GM06990 (cell line): Measurements from ENCODE around the gene SLC22A31.
A peak's percentile ranks its signal among the peaks of the same experiment; 100 is the strongest.

Source experiments
- DNase-seq: peaks from one replicate; pipeline ENCODE4 v3.0.0-alpha.2; 2011; ENCODE audit not compliant: insufficient read length; ENCODE audit errors: extremely low read depth
- H3K27me3 ChIP-seq: replicated peaks from 2 replicates; pipeline ENCODE4 v1.6.0; 2011; ENCODE audit warnings: low read length; ENCODE audit not compliant: control insufficient read depth, insufficient read depth
- H3K36me3 ChIP-seq: 2 replicates; pipeline ENCODE4 v1.5.1; 2011; ENCODE audit warnings: low read length; ENCODE audit not compliant: control insufficient read depth, insufficient read depth
- H3K4me3 ChIP-seq: replicated peaks from 2 replicates; pipeline ENCODE4 v1.5.1; 2011; ENCODE audit warnings: low read depth, mild to moderate bottlenecking, control low read depth, low read length
- TF ChIP-seq, protein P1 (sequence below): IDR thresholded peaks from 2 replicates; pipeline ENCODE4 v1.5.1; 2011; ENCODE audit warnings: low read length, control low read depth, mild to moderate bottlenecking, inconsistent platforms; ENCODE audit not compliant: insufficient read depth, poor library complexity, severe bottlenecking

The SLC22A31 gene

DNA sequence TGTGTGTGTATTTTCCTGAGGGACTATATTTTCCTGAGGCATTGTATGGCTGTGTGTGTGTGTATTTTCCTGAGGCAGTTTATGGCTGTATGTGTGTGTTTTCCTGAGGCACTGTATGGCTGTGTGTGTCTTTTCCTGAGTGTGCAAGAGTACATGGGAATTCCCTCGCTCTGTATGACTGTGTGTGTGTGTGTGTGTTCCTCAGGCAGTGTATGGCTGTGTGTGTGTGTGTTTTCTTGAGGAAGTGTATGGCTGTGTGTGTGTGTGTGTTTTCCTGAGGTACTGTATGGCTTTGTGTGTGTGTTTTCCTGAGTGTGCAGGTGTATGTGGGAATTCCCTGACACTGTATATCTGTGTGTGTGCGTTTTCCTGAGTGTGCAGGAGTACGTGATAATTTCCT, 21.3 kb upstream of the SLC22A31 start:
- Histone ChIP-seq H3K27me3 (no peaks in the 10 kb centered on the region), H3K4me3 (no peak overlapping the region), H3K36me3 (peaks cover 12% of the 10 kb centered on the region)
- no peak for DNase-seq
- TF ChIP-seq, protein P1, sequence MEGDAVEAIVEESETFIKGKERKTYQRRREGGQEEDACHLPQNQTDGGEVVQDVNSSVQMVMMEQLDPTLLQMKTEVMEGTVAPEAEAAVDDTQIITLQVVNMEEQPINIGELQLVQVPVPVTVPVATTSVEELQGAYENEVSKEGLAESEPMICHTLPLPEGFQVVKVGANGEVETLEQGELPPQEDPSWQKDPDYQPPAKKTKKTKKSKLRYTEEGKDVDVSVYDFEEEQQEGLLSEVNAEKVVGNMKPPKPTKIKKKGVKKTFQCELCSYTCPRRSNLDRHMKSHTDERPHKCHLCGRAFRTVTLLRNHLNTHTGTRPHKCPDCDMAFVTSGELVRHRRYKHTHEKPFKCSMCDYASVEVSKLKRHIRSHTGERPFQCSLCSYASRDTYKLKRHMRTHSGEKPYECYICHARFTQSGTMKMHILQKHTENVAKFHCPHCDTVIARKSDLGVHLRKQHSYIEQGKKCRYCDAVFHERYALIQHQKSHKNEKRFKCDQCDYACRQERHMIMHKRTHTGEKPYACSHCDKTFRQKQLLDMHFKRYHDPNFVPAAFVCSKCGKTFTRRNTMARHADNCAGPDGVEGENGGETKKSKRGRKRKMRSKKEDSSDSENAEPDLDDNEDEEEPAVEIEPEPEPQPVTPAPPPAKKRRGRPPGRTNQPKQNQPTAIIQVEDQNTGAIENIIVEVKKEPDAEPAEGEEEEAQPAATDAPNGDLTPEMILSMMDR: no peak

DNA sequence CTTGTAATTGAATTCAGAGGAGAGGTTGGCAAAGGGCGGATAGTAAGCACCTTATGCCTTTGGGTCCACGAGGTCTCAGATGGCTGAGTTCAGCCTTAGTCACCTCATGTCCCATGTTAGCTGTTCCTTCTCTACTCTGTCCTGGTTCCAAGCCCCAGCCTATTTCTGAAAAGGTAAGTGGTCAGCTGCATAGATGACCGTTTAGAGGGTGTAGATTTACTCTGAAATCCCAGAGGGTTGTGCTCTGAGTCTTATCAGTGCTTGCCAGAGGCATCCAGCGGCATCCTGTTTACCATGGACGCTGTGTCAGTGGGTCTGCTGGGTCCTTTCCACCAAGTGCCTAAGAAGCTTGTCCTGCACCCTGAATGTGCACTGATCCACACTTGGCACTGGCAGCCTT, 19.0 kb upstream of the SLC22A31 start:
- Histone ChIP-seq H3K27me3 (no peaks in the 10 kb centered on the region), H3K36me3 (peaks cover 8% of the 10 kb centered on the region), H3K4me3 (no peak overlapping the region)
- DNase-seq: no peak
- TF ChIP-seq, protein P1: no peak

DNA sequence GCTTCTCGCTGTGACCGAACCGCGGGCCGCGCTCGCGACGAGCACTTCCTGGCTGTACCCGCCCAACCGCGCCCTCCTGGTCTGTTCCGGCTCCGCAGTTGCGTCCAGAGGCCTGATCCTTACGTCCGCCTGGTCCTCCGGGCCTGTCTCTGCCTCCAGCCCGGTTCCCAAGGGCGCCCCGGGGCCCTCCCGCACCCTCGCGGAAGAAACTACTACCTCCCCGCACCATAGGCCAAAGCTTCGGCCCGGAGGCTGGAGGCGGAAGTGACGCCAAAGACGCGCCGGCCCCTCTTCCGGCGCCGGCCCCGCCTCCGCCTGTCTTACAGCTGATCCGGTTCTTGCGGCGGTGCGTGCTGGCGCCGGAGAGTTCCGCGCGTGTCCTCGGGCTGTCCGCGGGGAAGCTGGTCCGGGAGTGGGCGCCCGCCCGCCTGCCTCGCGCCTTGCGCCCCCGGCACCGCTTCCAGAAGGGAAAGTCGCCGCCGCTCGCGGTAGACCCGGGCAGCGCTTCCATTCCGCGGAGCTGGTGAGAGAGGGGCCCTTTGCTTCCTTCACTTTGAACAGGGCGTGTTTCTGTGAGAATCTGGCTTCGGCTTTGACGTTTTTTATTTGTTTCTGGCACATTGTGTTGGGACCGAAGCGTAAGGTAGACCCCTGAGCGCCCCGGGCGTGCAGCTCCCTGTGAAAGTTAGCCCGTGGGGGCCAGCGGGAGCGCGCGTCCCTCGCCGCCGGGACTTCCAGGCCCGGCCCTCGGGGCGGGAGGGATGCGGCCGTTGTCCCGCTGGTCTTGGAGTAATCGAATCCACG, 17.3 kb upstream of the SLC22A31 start, which contains the start of gene ZNF778:
TSS of gene ZNF778 (plus strand) at position 316 of the 804 bp plus-strand sequence. CDS start 3,425 bp downstream, outside the sequence.
- H3K27me3 ChIP-seq: no peaks in the 10 kb centered on the region
- H3K4me3 ChIP-seq: peak within 1 kb of the TSS; percentile 90
- peaks cover 2% of the 10 kb centered on the region for H3K36me3 ChIP-seq
- peak; percentile 89 for DNase-seq
- TF ChIP-seq, protein P1: no peak

DNA sequence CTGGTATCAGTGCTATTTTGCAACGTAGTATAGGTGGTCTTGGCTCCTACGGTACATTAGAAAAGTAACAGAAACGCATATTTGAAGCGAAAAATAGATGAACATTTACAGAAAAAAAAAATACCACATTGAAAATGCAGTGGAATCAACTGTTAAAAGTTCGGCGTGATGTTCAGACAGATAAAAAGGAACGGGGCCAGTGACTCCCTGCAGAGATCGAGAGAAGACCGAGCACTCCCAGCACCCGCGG, 16.7 kb upstream of the SLC22A31 start:
- TF ChIP-seq, protein P1: no peak
- H3K36me3 ChIP-seq: peaks cover 2% of the 10 kb centered on the region
- no peaks in the 10 kb centered on the region for H3K27me3 ChIP-seq
- H3K4me3 ChIP-seq: peak overlapping the region; percentile 90
- DNase-seq: no peak

DNA sequence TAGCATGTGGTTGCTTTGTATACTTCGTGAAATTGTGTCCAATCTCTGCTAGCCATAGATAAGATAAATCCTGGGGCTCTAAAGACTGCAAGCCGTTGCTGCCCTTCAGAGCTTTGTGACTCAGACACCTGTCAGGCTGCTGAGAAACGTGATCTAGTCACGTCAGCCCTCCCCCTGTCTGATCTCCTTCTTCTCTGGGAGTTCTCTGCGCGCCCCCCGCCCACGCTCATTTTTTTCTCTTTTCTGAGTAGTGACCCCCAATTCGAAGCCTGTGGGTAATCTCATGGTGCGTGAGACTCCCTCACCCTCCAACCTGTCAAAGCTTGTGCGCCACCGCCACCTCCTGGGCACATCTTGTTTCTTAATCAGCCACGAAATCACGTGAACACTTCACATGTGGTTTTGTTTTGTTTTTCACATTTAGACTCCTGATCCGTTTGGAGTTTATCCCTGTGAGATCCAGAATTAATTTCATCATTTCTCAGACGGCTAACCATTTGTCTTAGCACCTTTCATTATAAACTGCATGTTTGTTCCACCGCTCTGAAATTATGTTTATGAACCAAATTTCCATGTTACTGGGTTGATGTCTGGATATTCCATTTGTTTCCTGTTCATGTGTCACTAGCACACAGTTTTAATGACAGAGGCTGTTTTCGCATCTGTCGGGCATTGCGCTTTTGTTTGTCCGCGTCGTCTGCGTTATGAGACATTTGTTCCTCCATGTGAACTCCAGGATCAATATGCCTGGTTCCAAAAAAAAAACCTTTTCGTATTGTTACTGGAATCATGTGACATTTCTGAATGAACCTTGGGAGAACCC, 16.2 kb upstream of the SLC22A31 start:
- H3K36me3 ChIP-seq: peaks cover under 1% of the 10 kb centered on the region
- H3K27me3 ChIP-seq: no peaks in the 10 kb centered on the region
- H3K4me3 ChIP-seq: peak overlapping the region; percentile 90
- TF ChIP-seq, protein P1: peak; percentile 69
- DNase-seq: no peak
